DOHH2 (cell line): ENCODE measurements around the gene MALRD1.

Experiments
- H3F3A ChIP-seq: fragments of 200-600 bp; sonication (generic), shearing (Covaris generic); 2 replicates; pipeline ENCODE4 v1.6.0; 2016; ENCODE audit warnings: antibody characterized with exemption, mild to moderate bottlenecking; ENCODE audit not compliant: control insufficient read depth, insufficient read depth
- H3K27ac ChIP-seq: fragments of 200-600 bp; sonication (generic); 2 replicates; pipeline ENCODE4 v1.5.1; 2014; ENCODE audit warnings: low read depth, mild to moderate bottlenecking, low read length, moderate library complexity
- H3K27me3 ChIP-seq: fragments of 200-600 bp; sonication (generic); 2 replicates; pipeline ENCODE4 v1.6.1; 2014; ENCODE audit warnings: mild to moderate bottlenecking, low read length, mixed read lengths; ENCODE audit not compliant: control insufficient read depth
- H3K36me3 ChIP-seq: fragments of 200-600 bp; sonication (generic); 2 replicates; pipeline ENCODE4 v1.6.1; 2014; ENCODE audit warnings: mild to moderate bottlenecking, low read length, moderate library complexity, mixed read lengths; ENCODE audit not compliant: control insufficient read depth
- H3K4me1 ChIP-seq: fragments of 200-600 bp; sonication (generic); 2 replicates; pipeline ENCODE4 v1.6.1; 2014; ENCODE audit warnings: mild to moderate bottlenecking, low read length, mixed read lengths; ENCODE audit not compliant: control insufficient read depth
- H3K4me2 ChIP-seq: fragments of 200-600 bp; sonication (generic); 2 replicates; pipeline ENCODE4 v1.6.0; 2014; ENCODE audit warnings: mild to moderate bottlenecking, low read length, moderate library complexity
- H3K4me3 ChIP-seq: fragments of 200-600 bp; sonication (generic); 2 replicates; pipeline ENCODE4 v1.5.1; 2014; ENCODE audit warnings: mild to moderate bottlenecking, low read length, mixed read lengths
- H3K79me2 ChIP-seq: fragments of 200-600 bp; sonication (generic); 2 replicates; pipeline ENCODE4 v1.6.1; 2014; ENCODE audit warnings: mild to moderate bottlenecking, low read length, mixed read lengths; ENCODE audit not compliant: control insufficient read depth
- H3K9me2 ChIP-seq: fragments of 200-600 bp; sonication (generic); replicated peaks from 2 replicates; pipeline ENCODE4 v1.6.1; 2014; ENCODE audit warnings: mild to moderate bottlenecking, low read length, mixed read lengths; ENCODE audit not compliant: control insufficient read depth
- H3K9me3 ChIP-seq: fragments of 200-600 bp; sonication (generic); 2 replicates; pipeline ENCODE4 v1.6.1; 2014; ENCODE audit warnings: antibody characterized with exemption, low read length, mixed read lengths; ENCODE audit not compliant: control insufficient read depth, insufficient read depth
- H4K20me1 ChIP-seq: fragments of 200-600 bp; sonication (generic); 2 replicates; pipeline ENCODE4 v1.6.0; 2014; ENCODE audit warnings: low read depth, mild to moderate bottlenecking, antibody characterized with exemption, low read length, moderate library complexity; ENCODE audit not compliant: control insufficient read depth, insufficient read depth
- EZH2phosphoT487 ChIP-seq: fragments of 200-600 bp; sonication (generic); IDR thresholded peaks from 2 replicates; pipeline ENCODE4 v1.6.1; 2017; ENCODE audit warnings: borderline replicate concordance, mild to moderate bottlenecking, antibody characterized with exemption, low read length, moderate library complexity, mixed read lengths
- TF ChIP-seq, protein P1 (sequence below): fragments of 200-600 bp; sonication (generic); IDR thresholded peaks from one replicate; pipeline ENCODE4 v1.5.1; 2014; ENCODE audit warnings: antibody characterized with exemption, mild to moderate bottlenecking, low read depth, low read length; ENCODE audit not compliant: poor library complexity, severe bottlenecking

Gene MALRD1

DNA sequence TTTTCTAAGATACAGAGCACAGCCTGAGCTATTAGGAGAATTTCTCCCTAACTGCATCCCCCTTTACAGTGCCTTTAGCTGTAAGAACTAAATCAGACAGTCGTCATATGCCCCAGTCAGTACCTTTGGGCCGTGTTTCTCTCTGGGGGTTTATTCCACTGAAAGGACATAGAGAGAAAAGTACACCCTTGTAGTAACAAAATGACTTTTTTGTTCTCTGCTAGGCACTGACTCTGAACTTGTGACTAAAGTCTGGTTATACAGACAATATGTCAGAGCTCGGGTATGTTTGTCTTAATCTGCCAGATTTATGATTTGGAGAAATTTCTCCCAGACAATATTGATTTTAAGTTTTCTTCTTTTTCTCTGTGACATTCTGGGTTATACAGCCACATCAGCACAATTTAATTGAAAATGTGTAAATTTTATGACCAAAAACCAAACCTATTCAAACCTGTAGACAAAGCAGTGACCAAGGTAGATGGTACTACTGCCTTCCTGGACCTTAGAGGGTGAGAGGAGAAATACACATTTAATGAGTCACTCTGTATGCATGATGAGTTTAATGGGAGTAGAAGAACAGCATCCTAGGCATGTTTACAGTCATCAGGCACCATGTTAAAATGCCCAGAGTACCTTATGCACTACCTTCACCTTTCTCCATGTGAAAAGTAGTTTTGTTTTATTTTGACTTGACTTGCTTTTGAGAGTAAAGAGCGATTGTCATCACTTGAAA, 611.5 kb downstream of the MALRD1 start:
- no peaks in the 10 kb centered on the region for H3K9me3 ChIP-seq
- TF ChIP-seq EZH2phosphoT487 = no peak
- TF ChIP-seq, protein P1, sequence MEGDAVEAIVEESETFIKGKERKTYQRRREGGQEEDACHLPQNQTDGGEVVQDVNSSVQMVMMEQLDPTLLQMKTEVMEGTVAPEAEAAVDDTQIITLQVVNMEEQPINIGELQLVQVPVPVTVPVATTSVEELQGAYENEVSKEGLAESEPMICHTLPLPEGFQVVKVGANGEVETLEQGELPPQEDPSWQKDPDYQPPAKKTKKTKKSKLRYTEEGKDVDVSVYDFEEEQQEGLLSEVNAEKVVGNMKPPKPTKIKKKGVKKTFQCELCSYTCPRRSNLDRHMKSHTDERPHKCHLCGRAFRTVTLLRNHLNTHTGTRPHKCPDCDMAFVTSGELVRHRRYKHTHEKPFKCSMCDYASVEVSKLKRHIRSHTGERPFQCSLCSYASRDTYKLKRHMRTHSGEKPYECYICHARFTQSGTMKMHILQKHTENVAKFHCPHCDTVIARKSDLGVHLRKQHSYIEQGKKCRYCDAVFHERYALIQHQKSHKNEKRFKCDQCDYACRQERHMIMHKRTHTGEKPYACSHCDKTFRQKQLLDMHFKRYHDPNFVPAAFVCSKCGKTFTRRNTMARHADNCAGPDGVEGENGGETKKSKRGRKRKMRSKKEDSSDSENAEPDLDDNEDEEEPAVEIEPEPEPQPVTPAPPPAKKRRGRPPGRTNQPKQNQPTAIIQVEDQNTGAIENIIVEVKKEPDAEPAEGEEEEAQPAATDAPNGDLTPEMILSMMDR = no peak

GRCh38 chr10:19663344-19663743, 614.7 kb downstream of the MALRD1 start:
- H3K9me2 ChIP-seq = no peaks in the 10 kb centered on the region
- no peak overlapping the region for H3K4me2 ChIP-seq
- H3K27ac ChIP-seq = no peak overlapping the region
- H4K20me1 ChIP-seq = no peaks in the 10 kb centered on the region
- H3K36me3 ChIP-seq = no peaks in the 10 kb centered on the region
- TF ChIP-seq, protein P1 = no peak
- no peak for TF ChIP-seq EZH2phosphoT487
- no peaks in the 10 kb centered on the region for H3F3A ChIP-seq
- H3K79me2 ChIP-seq = no peaks in the 10 kb centered on the region
- H3K4me3 ChIP-seq = no peak overlapping the region
- H3K4me1 ChIP-seq = no peaks in the 10 kb centered on the region
- no peaks in the 10 kb centered on the region for H3K27me3 ChIP-seq
- no peaks in the 10 kb centered on the region for H3K9me3 ChIP-seq

More for the DNA sequence above, 611.5 kb downstream of the MALRD1 start:
- Histone ChIP-seq H3K4me3 (no peak overlapping the region), H3K4me2 (no peak overlapping the region), H4K20me1 (no peaks in the 10 kb centered on the region), H3F3A (no peaks in the 10 kb centered on the region), H3K79me2 (no peaks in the 10 kb centered on the region), H3K9me2 (no peaks in the 10 kb centered on the region), H3K36me3 (no peaks in the 10 kb centered on the region), H3K27ac (no peak overlapping the region), H3K4me1 (no peaks in the 10 kb centered on the region), H3K27me3 (no peaks in the 10 kb centered on the region)

GRCh38 chr10:19668116-19668515, 619.5 kb downstream of the MALRD1 start:
- H3K27me3 ChIP-seq = no peaks in the 10 kb centered on the region
- no peak for TF ChIP-seq EZH2phosphoT487
- TF ChIP-seq, protein P1 = no peak
- no peaks in the 10 kb centered on the region for H3K9me2 ChIP-seq
- H3F3A ChIP-seq = no peaks in the 10 kb centered on the region
- no peaks in the 10 kb centered on the region for H3K4me1 ChIP-seq
- no peak overlapping the region for H3K27ac ChIP-seq
- no peak overlapping the region for H3K4me3 ChIP-seq
- no peaks in the 10 kb centered on the region for H3K36me3 ChIP-seq
- H4K20me1 ChIP-seq = no peaks in the 10 kb centered on the region
- H3K4me2 ChIP-seq = no peak overlapping the region
- H3K9me3 ChIP-seq = no peaks in the 10 kb centered on the region
- H3K79me2 ChIP-seq = no peaks in the 10 kb centered on the region
